ENCODE data around the gene GPR152.

- TF ChIP-seq CTCF (IDR thresholded peaks at IDR 0.05; ENCODE audit: extremely low read depth in 1 of 2, insufficient read depth in 1 of 2, low read depth in 1 of 2, low read length in 2 of 2) (no peak), MAX (IDR thresholded peaks at IDR 0.05; ENCODE audit: insufficient read depth, insufficient read length) (no peak), POLR2AphosphoS5 (IDR thresholded peaks at IDR 0.05; ENCODE audit: insufficient read depth, low read depth, low read length) (no peak), POLR2A (IDR thresholded peaks at IDR 0.05; ENCODE audit: low read depth, low read length) (no peak), MYC (IDR thresholded peaks at IDR 0.05; ENCODE audit: low read depth, low read length) (no peak), EZH2 (IDR thresholded peaks at IDR 0.05; ENCODE audit: borderline replicate concordance, low read depth, low read length, severe bottlenecking) (no peak), FOS (IDR thresholded peaks at IDR 0.05; ENCODE audit: borderline replicate concordance, insufficient read depth, low read length) (no peak), JUN (IDR thresholded peaks at IDR 0.05; ENCODE audit: borderline replicate concordance, insufficient read depth, insufficient read length, low read depth) (no peak), GATA2 (IDR thresholded peaks at IDR 0.05; ENCODE audit: insufficient read depth, insufficient read length, low read depth, low read length) (no peak)
These were observed 42.1 kb downstream of the GPR152 start for GRCh38 chr11:67410369-67410831.

All from endothelial cell of umbilical vein (primary cell).